Activated T-helper 1 cell treated with anti-CD3 and anti-CD28 coated beads, Interleukin-12 subunit alpha, Interleukin-12 subunit beta, Interleukin-2, Interleukin-4 antibody, amounts not matched to agents 30 ng/mL and 10 ng/mL and 1 ng/mL, durations not matched to agents 14 hours and 24 hours and 36 hours (primary cell): ENCODE data around the gene PARP16. TPM values are rescaled to one million over a fixed set of nuclear protein-coding genes. Genes with fewer than 3 reads are reported as not detected.
"Not testable (repeated sequence)": the region's sequence is repeated elsewhere in the genome, so short reads cannot be mapped to it uniquely, and the experiment has no call there.

ENCODE experiments used
- DNase-seq: peaks from one replicate; pipeline ENCODE4 v3.0.0; 2021; ENCODE audit warnings: low spot score
- H3K27ac Mint-ChIP-seq: one replicate; pipeline ENCODE4 v1.8.0; 2021; ENCODE audit warnings: mild to moderate bottlenecking, mixed read lengths
- H3K27me3 Mint-ChIP-seq: one replicate; pipeline ENCODE4 v1.8.0; 2022; ENCODE audit warnings: mild to moderate bottlenecking, moderate library complexity, mixed read lengths; ENCODE audit not compliant: insufficient read depth
- H3K36me3 Mint-ChIP-seq: one replicate; pipeline ENCODE4 v1.8.0; 2021; ENCODE audit warnings: low read depth, mixed read lengths
- H3K4me1 Mint-ChIP-seq: one replicate; pipeline ENCODE4 v1.8.0; 2021; ENCODE audit warnings: low read depth, mixed read lengths
- H3K4me3 Mint-ChIP-seq: one replicate; pipeline ENCODE4 v1.8.0; 2021; ENCODE audit warnings: mild to moderate bottlenecking, moderate library complexity, mixed read lengths
- H3K9me3 Mint-ChIP-seq: one replicate; pipeline ENCODE4 v1.8.0; 2021; ENCODE audit warnings: mixed read lengths
- intact Hi-C: fragments of 100-400 bp; cut with micrococcal nuclease; formaldehyde crosslinking; loops from one replicate; pipeline ENCODE4 v1.15.1; 2024
- total RNA-seq: library from RNA; stranded (reverse); gene quantifications from 2 replicates; pipeline ENCODE4 v1.2.3, GENCODE V29; 2022

Gene PARP16
- total RNA-seq, 1 donor from 2014 or later: 14.0 TPM

DNA sequence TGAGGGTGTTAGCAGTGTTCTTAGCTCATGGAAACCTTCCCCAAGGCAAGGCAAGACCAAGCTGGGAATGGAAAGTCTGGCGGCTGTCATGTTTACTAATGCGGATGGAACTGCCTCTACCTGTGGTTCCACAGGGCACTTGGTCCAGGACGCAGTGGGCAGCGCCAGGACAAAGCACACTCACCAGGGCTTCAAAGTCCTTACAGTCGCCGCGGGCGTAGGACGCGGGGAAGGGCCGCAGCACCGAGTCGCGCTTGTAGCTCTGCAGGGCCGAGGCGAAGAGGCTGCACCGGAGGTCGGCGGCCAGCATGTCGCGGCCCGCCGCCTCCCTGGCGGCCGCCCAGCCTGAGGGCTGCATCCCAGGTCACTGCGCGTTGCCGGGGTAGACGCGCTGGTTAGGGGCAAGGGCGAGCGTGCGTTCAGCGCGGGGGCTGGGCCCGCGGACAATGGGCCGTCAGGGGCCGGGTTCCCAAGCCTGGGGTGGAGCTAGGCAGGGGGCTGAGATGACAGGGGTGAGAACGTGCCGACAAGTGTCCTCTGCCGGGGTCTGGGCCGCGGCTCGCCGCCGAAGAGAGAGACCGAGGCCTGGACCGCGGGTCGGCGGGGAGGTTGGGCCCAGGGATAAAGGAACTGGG, 497 bp downstream of the PARP16 start:
- intact Hi-C loops: loop anchor here (1.0 to 5.0 kb wide), 7 partner anchors 10 to 461 kb away; partner anchors contain the start of genes CLPX, PDCD7, PIF1 and RNU5A-1
- H3K4me1 Mint-ChIP-seq: peaks cover 27% of the 10 kb centered on the region
- H3K27ac Mint-ChIP-seq: peak overlapping the region; percentile 73
- peak; percentile 34 for DNase-seq
- H3K27me3 Mint-ChIP-seq: no peaks in the 10 kb centered on the region
- peaks cover 9% of the 10 kb centered on the region for H3K36me3 Mint-ChIP-seq
- H3K9me3 Mint-ChIP-seq: no peaks in the 10 kb centered on the region
- H3K4me3 Mint-ChIP-seq: peak overlapping the region; percentile 86

DNA sequence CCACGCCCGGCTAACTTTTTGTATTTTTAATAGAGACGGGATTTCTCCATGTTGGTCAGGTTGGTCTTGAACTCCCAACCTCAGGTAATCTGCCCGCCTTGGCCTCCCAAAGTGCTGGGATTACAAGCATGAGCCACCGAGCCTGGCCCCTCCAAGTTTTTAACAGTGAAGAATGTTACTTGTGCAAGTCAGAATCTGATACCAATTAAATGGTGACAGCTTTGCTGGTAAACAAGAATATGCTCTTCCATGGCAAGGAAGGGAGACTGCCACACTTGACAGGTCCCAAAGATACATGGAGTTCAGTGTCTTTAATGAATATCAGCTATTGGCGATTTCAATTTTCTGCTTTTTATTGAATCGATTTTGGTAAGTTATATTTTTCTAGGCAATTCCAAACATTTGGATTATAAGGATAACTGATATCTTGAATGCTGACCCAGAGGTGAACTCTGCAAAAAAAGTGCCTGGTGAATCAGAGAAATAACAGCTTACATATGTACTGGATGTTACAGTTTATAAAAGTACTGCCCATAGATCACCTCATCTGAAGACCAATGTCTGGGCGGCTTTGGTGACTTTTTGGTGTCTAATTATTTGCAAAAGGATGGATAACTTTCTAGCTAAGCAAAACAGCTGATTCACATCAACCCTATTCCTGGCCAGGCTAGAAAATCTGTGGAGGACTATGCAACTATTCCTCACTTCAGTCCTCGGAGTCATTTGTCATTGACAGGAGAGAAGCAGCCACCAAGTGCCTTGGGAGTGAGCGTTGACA, 1.2 kb downstream of the PARP16 start:
- peak overlapping the region; percentile 86 for H3K4me3 Mint-ChIP-seq
- H3K4me1 Mint-ChIP-seq: peaks cover 27% of the 10 kb centered on the region
- intact Hi-C loops: loop anchor here (1.0 to 5.0 kb wide), 7 partner anchors 11 to 461 kb away; partner anchors contain the start of genes CLPX, PDCD7, PIF1 and RNU5A-1
- peaks cover 9% of the 10 kb centered on the region for H3K36me3 Mint-ChIP-seq
- peak overlapping the region; percentile 73 for H3K27ac Mint-ChIP-seq
- DNase-seq: no peak
- no peaks in the 10 kb centered on the region for H3K27me3 Mint-ChIP-seq
- no peaks in the 10 kb centered on the region for H3K9me3 Mint-ChIP-seq

DNA sequence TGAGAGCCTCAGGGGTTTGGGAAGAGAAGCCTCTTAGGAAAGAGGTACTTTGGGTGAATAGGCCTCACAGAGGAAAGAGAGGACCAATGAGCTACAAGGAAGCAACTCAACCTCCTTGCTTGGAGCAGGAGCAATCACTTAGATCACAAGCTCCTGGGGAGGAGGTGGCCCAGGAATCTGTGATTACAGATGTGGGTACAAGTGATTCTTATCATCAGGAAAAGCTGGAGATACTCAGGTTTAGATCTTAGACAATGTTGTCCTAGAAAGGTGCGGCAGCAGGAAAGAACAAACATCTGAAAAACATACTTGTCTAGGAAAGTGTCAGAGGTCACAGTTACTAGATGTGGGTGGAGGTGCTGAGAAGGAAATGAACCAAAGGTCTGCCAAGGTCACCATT, 8.2 kb downstream of the PARP16 start:
- no peak overlapping the region for H3K4me3 Mint-ChIP-seq
- no peaks in the 10 kb centered on the region for H3K9me3 Mint-ChIP-seq
- DNase-seq: no peak
- no peaks in the 10 kb centered on the region for H3K27me3 Mint-ChIP-seq
- H3K4me1 Mint-ChIP-seq: peaks cover 30% of the 10 kb centered on the region
- intact Hi-C loops: no loop called here
- H3K27ac Mint-ChIP-seq: no peak overlapping the region
- H3K36me3 Mint-ChIP-seq: peaks cover 6% of the 10 kb centered on the region

DNA sequence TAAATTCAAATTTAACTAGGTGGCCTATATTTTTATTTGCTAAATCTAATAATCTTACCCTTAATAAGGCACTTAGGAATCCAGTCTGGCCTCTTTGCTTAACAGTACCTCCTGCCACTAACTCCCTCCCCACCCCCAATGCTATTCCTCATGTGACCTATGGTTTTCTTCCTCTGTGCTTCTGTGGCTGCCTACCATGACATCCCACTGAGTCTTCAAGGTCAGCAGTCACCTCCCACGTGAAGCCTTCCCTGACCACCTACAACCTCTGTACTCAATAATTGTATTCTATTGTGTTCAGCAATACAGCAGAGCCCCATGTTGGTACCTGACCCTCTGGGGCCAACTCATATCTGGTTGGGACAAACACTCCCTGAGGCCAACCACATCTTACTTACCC, 9.7 kb downstream of the PARP16 start:
- Mint-ChIP-seq H3K9me3 (no peaks in the 10 kb centered on the region), H3K27ac (no peak overlapping the region), H3K4me1 (peaks cover 25% of the 10 kb centered on the region), H3K36me3 (peaks cover 2% of the 10 kb centered on the region), H3K27me3 (no peaks in the 10 kb centered on the region), H3K4me3 (no peak overlapping the region)
- DNase-seq: no peak
- intact Hi-C loops: no loop called here

DNA sequence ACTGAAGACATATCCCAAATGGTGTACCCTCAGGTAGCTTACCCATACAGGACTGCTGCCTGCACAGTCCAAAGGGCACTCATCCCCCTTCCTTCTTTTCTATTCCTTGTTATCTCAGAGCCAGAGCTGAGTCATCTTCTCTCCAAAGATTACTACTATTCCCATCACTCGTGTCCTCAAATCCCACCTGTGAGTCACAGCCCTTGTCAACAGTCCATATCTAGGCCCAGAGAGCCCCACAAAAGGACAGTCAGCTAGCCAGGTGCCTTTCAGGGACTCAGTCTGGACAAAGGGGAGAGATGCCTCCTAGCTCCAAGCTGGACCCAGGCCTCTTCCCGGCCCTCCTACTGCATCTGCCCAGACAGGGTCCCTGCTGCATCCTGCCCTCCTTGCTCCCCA, 11.0 kb downstream of the PARP16 start:
- intact Hi-C loops: no loop called here
- no peak overlapping the region for H3K27ac Mint-ChIP-seq
- H3K4me1 Mint-ChIP-seq: peaks cover 25% of the 10 kb centered on the region
- no peak for DNase-seq
- H3K27me3 Mint-ChIP-seq: no peaks in the 10 kb centered on the region
- no peak overlapping the region for H3K4me3 Mint-ChIP-seq
- H3K36me3 Mint-ChIP-seq: peaks cover 2% of the 10 kb centered on the region
- no peaks in the 10 kb centered on the region for H3K9me3 Mint-ChIP-seq

DNA sequence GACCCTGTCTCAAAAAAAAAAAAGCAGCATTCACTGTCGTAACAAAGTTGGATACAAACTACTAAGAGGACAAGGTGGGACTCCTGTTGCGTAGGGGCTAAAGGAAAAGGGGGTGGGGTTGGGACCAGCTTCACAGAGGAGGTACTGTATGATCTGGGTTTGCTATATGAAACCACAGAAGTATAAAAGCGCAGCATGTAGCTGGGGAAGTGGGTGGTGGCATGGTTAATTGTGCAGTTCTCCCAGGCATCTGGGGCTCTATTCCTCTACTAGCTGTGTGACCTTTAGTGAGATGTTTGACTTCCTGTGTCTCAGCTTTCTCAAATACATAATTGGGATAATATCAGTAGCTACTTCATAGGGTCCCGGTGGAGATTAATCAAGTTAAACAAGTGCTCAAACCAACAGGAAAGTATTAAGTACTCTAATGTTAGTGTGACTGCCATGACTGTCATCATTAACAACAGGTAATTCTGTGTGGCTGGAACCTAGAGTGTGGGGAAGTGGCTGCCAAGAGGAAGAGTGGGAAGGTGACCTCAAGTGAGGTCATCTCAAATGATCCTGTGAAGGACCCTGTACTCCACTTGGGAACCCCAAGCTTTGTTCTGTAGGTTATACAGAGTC, 11.5 kb downstream of the PARP16 start:
- Mint-ChIP-seq H3K4me3 (no peak overlapping the region), H3K27me3 (no peaks in the 10 kb centered on the region), H3K27ac (no peak overlapping the region), H3K36me3 (peaks cover 2% of the 10 kb centered on the region), H3K4me1 (peaks cover 25% of the 10 kb centered on the region), H3K9me3 (no peaks in the 10 kb centered on the region)
- no peak for DNase-seq
- intact Hi-C loops: no loop called here

DNA sequence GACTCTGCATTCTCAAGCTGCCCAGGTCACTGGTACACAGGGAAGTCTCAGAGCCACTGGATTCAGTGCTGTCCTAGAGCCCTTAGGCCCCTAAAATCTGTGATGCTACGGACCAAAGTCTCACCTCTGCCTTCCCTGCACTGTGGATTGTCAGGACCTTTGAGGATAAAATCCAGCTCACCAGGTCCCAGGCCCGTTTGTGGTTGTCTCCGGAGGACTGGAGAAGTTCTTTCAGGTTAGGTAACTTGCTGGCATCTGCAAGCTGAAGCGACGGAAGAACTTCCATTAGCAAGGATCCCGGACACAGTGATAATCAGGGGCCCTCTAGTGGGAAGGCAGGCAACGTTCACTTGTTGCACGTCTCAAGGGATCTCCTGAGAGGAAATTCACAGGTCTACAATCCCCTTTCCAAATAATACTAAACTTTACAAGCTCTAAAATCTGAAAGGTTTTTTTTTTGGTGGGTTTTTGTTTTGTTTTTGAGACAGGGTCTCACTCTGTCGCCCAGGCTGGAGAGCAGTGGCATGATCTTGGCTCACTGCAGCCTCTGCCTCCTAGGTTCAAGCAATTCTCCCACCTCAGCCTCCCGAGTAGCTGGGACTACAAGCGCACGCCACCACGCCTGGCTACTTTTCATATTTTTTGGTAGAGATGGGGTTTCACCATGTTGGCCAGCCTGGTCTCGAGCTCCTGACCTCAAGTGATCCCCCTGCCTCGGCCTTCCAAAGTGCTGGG, 15.7 kb downstream of the PARP16 start:
- H3K4me1 Mint-ChIP-seq: peaks cover 10% of the 10 kb centered on the region
- H3K9me3 Mint-ChIP-seq, H3K36me3 Mint-ChIP-seq, H3K27ac Mint-ChIP-seq, H3K4me3 Mint-ChIP-seq, H3K27me3 Mint-ChIP-seq, DNase-seq: not testable (repeated sequence)
- intact Hi-C loops: loop anchor here (1.0 kb wide), 4 partner anchors 82 to 238 kb away; partner anchors contain the start of gene CLPX

DNA sequence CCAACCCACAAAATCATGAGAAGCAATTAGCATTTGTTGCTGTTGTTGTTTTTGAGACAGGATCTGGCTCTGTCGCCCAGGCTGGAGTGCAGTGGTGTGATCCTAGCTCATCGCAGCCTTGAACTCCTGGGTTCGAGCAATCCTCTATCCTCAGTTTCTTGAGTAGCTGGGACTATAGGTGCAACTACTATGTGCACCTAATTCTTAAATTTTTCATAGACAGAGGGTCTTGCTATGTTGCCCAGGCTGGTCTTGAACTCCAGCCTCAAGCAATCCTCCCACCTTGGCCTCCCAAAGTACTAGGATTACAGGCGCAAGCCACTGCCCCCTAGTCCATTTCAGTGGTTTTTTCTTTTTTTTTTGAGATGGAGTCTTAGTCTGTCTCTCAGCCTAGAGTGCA, 18.3 kb downstream of the PARP16 start:
- H3K27ac Mint-ChIP-seq: no peak overlapping the region
- no peaks in the 10 kb centered on the region for H3K9me3 Mint-ChIP-seq
- no peak overlapping the region for H3K4me3 Mint-ChIP-seq
- no peaks in the 10 kb centered on the region for H3K27me3 Mint-ChIP-seq
- H3K4me1 Mint-ChIP-seq: no peaks in the 10 kb centered on the region
- intact Hi-C loops: no loop called here
- peaks cover 6% of the 10 kb centered on the region for H3K36me3 Mint-ChIP-seq
- no peak for DNase-seq

DNA sequence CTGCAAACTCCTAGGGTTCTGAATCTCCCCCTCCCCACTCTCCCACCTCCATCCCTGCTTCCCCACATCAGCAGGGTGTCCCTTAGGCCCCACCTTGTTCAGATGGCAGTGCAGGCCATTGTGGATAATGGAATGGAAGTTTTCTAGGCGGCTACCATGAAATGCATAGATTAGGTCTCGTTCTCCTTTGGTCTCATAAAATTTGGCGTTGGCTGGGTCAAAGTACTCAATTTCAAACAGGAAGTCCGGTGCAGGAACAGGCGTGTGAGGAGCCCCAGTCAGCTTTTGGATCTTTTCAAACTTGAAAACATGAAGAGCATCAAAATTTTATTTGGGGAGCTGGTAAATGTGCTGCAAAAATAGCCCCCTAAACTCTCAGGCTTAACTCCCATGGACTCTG, 20.2 kb downstream of the PARP16 start:
- H3K4me1 Mint-ChIP-seq: no peaks in the 10 kb centered on the region
- H3K27ac Mint-ChIP-seq: no peak overlapping the region

DNA sequence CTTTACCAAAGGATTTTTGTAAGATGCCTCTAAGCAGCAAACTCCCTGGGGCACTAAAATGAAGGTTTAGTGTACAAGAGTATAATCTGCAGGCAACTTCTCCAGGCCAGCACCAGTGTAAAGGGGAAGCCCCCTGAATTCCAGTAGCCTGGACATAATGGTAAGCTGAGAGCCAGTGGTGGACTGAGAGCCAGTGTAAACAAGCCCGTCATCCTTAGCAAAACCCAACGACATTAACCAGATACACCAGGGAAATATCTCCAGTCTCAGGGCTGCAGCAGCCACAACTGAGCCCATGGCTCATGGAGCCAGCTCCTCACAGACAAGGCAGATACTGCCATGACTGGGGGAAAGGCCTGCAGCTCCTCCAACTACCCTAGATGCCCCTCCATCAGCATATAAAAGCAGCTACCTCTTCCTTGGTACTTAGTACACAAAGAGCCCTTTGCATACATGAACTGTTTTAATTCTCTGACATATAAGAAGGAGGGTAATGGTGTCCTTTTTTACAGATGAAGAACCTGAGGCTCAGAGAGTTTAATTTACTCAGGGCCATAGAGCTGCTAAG, 21.7 kb downstream of the PARP16 start:
- H3K27me3 Mint-ChIP-seq: no peaks in the 10 kb centered on the region
- no peak for DNase-seq
- intact Hi-C loops: no loop called here
- no peak overlapping the region for H3K4me3 Mint-ChIP-seq
- H3K27ac Mint-ChIP-seq: no peak overlapping the region
- H3K9me3 Mint-ChIP-seq: no peaks in the 10 kb centered on the region
- peaks cover 13% of the 10 kb centered on the region for H3K36me3 Mint-ChIP-seq
- no peaks in the 10 kb centered on the region for H3K4me1 Mint-ChIP-seq

More for the DNA sequence above, 20.2 kb downstream of the PARP16 start:
- Mint-ChIP-seq H3K9me3 (no peaks in the 10 kb centered on the region), H3K4me3 (no peak overlapping the region), H3K27me3 (no peaks in the 10 kb centered on the region), H3K36me3 (peaks cover 9% of the 10 kb centered on the region)
- intact Hi-C loops: no loop called here
- DNase-seq: no peak

DNA sequence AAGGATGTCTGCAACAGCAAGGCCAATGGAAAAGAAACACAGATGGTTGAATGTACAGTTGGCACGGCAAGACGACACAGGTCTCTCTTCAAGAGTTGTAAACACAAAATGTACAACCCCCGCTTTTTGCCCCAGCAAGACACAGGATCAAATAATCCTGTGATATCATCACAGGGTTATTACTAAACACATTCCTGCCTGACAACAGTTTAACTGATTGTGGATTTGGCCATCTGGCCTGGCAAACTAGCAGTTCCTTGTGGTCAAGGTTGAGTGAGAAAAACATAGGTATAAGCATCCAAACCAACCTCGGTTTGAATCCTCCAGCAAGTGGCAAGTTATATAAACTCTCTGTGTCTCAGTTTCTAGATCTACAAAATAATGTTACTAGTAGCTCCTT, 23.4 kb downstream of the PARP16 start:
- no peaks in the 10 kb centered on the region for H3K4me1 Mint-ChIP-seq
- DNase-seq: no peak
- H3K27ac Mint-ChIP-seq: no peak overlapping the region
- no peaks in the 10 kb centered on the region for H3K27me3 Mint-ChIP-seq
- no peak overlapping the region for H3K4me3 Mint-ChIP-seq
- intact Hi-C loops: no loop called here
- H3K9me3 Mint-ChIP-seq: no peaks in the 10 kb centered on the region
- peaks cover 11% of the 10 kb centered on the region for H3K36me3 Mint-ChIP-seq

DNA sequence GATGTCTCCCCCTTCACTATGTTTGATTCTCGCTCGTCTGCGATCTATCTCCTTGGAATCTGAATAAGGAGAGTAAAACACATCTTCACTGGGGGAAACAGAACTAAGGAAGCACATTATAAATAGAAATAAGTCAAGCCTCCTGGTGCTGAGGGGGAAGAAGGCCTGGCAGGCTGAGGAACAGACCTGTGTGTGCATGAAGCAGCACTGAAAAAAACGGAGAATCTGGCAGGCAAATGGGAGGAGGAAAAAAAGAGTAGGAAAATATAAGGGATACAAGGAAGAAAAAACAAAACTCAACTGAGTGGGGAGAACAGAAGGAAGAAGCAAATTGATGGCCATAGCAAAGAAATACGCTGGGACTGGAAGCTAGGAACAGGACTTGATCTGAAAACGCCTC, 25.7 kb downstream of the PARP16 start:
- Mint-ChIP-seq H3K36me3 (peaks cover 14% of the 10 kb centered on the region), H3K4me1 (no peaks in the 10 kb centered on the region), H3K27me3 (no peaks in the 10 kb centered on the region), H3K9me3 (no peaks in the 10 kb centered on the region), H3K4me3 (no peak overlapping the region), H3K27ac (no peak overlapping the region)
- no peak for DNase-seq
- intact Hi-C loops: no loop called here
